Mucosa of gallbladder (tissue), 1 donor: ENCODE results near the gene PRDM16. TPM values are rescaled to one million over a fixed set of nuclear protein-coding genes. Genes with fewer than 3 reads are reported as not detected.

ENCODE experiments used
- DNase-seq: peaks from one replicate; pipeline ENCODE4 v3.0.0-alpha.2; 2020; ENCODE audit warnings: low spot score
- total RNA-seq: library from RNA; stranded (reverse); gene quantifications from one replicate; pipeline ENCODE4 v1.2.1, GENCODE V29; 2021
- donor health status: DM: no; HTN: no; CAD: no.

The PRDM16 gene
- total RNA-seq, 1 donor from 2014 or later, result 29.3 TPM

- no peak for DNase-seq
Observed at GRCh38 chr1:3393024-3393986, 324.3 kb downstream of the PRDM16 start.

DNA sequence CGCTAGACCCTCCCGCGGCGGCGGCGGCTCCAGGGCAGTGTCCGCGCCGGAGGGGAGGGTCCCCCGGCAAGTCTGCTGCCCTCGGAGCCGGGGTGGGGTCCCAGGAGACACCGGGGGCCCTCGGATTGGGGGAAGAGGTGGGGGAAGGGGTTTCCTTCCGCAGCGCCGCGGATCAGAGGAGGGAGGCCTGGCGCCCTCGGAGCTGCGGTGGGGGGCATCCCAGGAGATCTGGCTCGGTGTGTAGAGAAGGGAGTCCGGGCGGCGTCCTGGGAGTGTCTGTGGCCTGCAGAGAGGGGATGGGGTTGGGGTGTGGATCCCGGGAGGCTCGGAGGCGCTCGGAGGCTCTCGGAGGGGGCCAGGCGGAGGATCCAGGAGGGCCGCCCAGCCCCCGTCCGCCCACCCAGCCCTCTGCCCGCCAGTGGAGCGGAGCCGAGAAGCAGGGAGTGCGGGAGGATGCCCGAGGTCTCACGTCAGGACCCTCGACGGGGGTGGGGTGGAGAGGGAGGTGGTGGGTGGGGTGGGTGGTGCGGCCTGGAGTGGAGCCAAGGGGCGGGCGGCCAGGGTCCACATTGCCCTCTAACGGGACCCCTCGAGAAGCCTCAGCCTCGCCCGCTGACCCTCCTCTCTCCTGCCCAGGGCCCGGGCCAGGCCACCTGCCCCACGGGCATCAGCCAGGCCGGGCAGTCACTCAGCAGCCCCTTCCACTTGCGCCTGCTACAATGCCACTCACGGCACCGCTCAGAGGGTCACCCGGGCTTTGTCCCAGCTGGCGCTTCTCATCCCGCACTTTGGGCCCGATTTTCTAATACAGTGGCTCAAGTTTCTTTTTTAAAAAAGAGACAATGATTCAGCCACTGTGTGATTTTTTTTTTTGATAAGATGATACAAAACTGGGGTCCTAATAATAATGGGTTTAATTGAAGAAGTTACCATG is 325.3 kb downstream of the PRDM16 start:
- no peak for DNase-seq

GRCh38 chr1:3396411-3396810 is 327.4 kb downstream of the PRDM16 start:
- DNase-seq, result no peak

GRCh38 chr1:3397311-3397710 is 328.3 kb downstream of the PRDM16 start:
- DNase-seq, result no peak

GRCh38 chr1:3398396-3399140 is 329.6 kb downstream of the PRDM16 start:
- no peak for DNase-seq

DNA sequence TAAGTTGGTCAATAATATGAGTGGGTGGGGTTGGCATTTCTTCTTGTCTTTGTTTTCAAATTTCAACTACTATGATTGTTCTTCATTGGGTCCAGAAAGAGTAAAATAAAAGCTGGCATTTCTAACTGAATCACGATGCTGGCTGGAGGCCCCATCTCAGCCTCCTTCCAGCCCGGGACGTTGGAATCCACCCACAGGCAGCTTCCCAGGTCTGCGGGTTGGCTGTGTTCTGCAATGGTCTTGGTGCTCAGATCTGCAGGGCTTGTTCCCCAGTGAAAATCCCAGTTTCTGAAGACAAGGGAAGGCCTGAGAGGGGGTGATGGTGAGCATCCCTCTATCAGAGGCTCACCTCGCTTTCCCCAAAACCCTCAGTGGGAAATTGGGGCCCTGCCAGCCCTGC is 330.7 kb downstream of the PRDM16 start:
- DNase-seq, result no peak

GRCh38 chr1:3401585-3402257 is 332.7 kb downstream of the PRDM16 start:
- DNase-seq, result no peak

- DNase-seq, result no peak
Observed at GRCh38 chr1:3402258-3403010, 333.4 kb downstream of the PRDM16 start.

GRCh38 chr1:3403011-3403345 is 334.0 kb downstream of the PRDM16 start:
- DNase-seq, result no peak

DNA sequence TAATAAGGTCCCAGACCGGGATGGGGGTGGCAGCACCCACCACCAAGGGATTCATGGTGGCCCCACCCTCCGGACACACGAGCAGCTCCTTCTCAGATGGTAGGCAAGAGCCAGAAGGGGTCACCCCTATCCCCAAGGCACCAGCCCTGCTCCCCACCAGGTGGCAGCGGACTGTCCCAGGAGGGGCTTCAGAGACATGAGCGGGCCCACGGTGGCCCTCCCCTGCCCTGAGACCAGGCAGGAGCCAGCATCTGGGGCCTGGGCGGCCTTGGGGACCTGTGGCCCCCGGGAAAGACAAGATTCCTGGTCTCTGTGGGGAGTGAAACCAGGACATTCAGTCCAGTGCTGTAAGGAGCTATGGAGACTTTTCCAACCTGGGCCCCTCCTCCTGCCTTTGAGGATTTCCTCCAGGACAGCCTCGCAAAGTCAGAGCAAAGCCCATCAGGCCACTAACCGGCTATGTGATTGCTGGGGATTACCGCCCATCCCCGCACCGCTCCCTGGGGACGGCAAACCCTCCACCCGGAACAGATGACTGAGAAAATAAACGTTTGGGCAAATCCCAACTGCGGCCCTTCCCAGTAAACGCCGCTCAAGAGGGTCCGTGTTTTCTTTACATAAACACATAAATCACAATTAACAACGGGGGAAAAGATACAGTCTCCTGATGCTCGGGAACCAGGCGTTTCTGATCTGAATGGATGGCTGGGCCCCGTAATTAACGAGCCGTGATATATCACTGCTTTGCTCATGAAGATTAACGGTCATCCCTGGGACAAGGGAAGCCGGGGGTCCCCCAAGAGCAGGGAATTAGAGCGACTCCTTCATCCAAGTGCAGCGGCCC is 334.6 kb downstream of the PRDM16 start:
- no peak for DNase-seq

DNA sequence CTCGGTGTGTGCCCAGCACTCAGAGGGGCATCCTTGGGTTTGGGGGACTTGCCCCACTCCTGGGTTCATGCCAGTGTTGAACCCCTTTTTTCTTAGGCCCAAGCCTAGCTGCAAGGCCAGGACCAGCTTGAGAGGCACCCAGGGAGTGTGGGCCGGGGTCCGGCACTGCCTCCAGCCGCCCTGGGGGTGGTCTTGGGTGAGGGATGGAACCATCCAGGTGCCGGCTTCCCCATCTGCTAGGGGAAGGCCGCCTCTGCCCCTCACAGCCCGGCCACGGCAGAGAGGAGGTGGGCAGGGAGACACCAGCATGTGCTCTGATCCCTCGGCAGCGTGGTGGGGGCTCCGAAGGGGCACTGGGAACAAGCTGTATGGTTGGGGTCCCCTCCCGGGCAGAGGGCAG is 335.3 kb downstream of the PRDM16 start:
- DNase-seq, result no peak

- no peak for DNase-seq
Observed at GRCh38 chr1:3404801-3405200, 335.8 kb downstream of the PRDM16 start.

DNA sequence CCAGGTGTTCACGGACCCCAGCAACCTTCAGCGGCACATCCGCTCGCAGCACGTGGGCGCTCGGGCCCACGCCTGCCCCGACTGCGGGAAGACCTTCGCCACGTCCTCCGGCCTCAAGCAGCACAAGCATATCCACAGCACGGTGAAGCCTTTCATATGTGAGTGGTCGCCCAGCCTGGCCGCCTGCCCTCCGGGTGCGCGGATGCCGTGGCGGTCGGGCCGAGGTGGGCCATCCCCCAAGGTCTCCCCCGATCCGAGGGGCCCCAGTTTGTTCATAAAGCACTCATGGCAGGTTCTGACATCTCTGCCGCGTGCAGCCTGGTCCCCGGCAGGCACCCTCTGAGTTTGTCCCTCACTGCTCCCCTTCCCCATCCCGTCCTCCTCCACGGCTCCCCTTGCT is 336.5 kb downstream of the PRDM16 start:
- no peak for DNase-seq

DNA sequence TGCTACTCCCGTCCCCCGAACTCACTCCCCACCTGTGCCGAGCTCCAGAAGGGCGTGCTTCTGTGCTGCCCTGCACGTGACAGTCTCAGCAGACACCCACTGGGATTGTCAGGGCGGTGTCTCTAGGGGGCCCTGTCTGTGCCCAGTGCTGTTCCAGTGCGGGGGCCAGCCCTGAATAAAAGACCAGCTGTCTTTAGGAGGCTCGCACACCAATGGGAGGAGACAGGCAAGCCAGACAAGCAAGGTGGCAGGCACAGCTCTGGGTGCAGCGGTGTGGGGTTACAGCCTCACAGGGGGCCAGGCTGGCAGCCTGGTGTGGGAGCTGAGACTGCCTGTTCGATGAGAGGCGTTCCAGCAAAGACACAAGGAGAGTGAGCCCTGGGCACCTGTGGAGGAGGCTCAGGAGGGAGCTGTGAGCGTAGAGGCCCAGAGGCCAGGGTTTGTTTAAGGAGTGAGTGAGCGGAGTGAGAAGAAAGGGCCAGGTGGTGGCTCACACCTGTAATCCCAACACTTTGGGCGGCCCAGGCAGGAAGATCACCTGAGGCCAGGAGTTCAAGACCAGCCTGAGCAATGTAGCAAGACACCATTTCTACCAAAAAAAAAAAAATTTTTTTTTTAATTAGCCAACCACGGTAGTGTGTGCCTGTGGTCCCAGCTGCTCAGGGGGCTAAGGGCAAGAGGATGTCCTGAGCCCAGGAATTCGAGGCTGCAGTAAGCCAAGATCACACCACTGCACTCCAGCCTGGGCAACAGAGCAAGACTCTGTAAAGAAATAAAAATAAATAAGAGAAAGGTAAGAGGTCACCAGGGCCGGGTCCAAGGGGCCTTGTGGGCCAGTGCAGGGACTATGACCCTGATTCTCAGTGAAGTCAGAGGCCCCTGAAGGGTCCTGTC is 337.2 kb downstream of the PRDM16 start:
- no peak for DNase-seq

GRCh38 chr1:3407021-3407420 is 338.0 kb downstream of the PRDM16 start:
- no peak for DNase-seq

GRCh38 chr1:3408751-3409266 is 339.8 kb downstream of the PRDM16 start:
- no peak for DNase-seq

GRCh38 chr1:3409366-3410141 is 340.6 kb downstream of the PRDM16 start:
- no peak for DNase-seq
